SJSA1 (cell line): ENCODE data around the gene C9orf153. TPM values are rescaled to one million over a fixed set of nuclear protein-coding genes. Genes with fewer than 3 reads are reported as not detected.
"Not testable (repeated sequence)": the region's sequence is repeated elsewhere in the genome, so short reads cannot be mapped to it uniquely, and the experiment has no call there.

ENCODE experiments used
- DNase-seq, 2 experiments: peaks; one replicate each; pipeline ENCODE4 v3.0.0-alpha.2; 2015 to 2020; ENCODE audit warnings: low spot score in 2 of 2, low read depth in 1 of 2
- H3K27ac ChIP-seq: fragments of 250-450 bp; sonication (Bioruptor Pico); 2 replicates; pipeline ENCODE4 v1.5.1; 2020; ENCODE audit warnings: mild to moderate bottlenecking, moderate library complexity
- H3K27me3 ChIP-seq: fragments of 250-450 bp; sonication (Bioruptor Pico); replicated peaks from 2 replicates; pipeline ENCODE4 v1.5.1; 2020; ENCODE audit warnings: mild to moderate bottlenecking, moderate library complexity
- H3K36me3 ChIP-seq: fragments of 250-450 bp; sonication (Bioruptor Pico); 2 replicates; pipeline ENCODE4 v1.5.1; 2020; ENCODE audit warnings: mild to moderate bottlenecking
- H3K4me1 ChIP-seq: fragments of 250-450 bp; sonication (Bioruptor Pico); replicated peaks from 2 replicates; pipeline ENCODE4 v1.6.1; 2021; ENCODE audit warnings: mild to moderate bottlenecking
- H3K4me3 ChIP-seq: fragments of 250-450 bp; sonication (Bioruptor Pico); 2 replicates; pipeline ENCODE4 v1.5.1; 2020; ENCODE audit warnings: mild to moderate bottlenecking
- H3K9me3 ChIP-seq: fragments of 250-450 bp; sonication (Bioruptor Pico); replicated peaks from 2 replicates; pipeline ENCODE4 v1.5.1; 2020; ENCODE audit warnings: mild to moderate bottlenecking
- total RNA-seq: library from RNA; depleted of rRNA; stranded (reverse); fragments of >200 nt; shearing (Covaris generic); gene quantifications from 2 replicates; pipeline ENCODE4 v1.2.3, GENCODE V29; 2014

C9orf153 gene
- total RNA-seq, 1 experiment from 2014 or later = 0.39 TPM

DNA sequence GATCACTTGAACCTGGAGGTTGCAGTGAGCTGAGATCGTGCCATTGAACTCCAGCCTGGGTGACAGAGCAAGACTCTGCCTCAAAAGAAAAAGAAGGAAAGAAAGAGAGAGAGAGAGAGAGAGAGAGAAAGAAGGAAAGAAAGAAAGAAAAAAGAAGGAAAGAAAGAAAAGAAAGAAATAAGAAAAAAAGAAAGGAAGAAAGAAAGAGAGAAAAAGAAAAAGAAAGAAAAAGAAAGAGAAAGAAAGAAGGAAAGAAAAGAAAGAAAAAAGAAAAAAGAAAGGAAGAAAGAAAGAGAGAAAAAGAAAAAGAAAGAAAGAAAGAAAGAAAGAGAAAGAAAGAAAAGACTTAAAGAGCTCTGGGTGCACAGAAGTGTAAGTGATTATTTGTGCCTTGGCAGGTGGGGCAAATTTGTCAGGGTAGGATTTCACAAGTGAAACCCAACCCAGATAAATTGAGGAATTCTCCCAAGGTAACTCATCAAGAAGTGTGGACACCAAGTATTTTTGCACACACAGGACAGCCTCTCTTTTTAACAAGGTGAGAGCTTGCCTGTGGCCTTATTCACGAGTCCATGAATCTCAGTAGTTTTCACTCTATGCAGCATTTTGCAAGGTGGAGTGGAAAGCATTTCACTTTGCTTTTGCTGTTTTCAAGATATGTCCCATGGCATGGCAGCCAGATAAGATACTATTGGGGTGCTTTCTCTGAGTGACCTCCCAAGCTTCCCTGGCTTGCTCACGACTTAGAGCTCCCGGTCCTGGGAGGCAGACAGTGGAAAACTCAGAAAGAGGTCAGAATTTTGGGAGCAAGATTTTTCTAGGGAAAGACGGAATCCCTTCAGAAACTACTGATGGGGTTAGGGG, 57.8 kb downstream of the C9orf153 start:
- Histone ChIP-seq H3K36me3 (no peaks in the 10 kb centered on the region), H3K27ac (no peak overlapping the region), H3K9me3 (no peaks in the 10 kb centered on the region), H3K4me3 (no peak overlapping the region), H3K27me3 (no peaks in the 10 kb centered on the region), H3K4me1 (no peaks in the 10 kb centered on the region)
- no peak for DNase-seq

DNA sequence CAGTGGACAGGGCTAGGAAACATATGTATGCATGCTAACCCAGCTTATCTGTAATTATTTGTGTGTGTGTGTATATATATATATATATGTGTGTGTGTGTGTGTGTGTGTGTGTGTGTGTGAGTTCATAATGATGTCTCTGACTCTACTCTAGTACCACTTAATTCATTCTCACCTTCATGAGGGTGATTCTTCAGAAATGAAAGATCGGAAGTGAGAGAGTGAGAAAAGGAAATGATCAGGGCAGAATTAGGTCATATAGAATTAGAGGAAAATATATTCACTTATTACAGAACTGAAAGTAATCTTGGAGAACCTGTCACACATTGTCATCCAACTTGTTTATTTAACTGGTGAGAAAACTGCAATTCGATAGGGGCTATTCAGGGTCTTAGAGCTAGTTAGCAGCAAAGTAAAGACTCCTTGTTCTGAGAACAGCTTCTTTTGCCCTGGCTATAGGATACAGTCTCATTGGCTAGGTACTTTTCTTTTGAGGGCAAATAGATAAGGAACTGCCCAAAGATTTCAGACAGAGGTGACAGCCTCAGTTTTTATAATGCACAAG, 58.8 kb downstream of the C9orf153 start:
- Histone ChIP-seq H3K4me1 (no peaks in the 10 kb centered on the region), H3K36me3 (no peaks in the 10 kb centered on the region), H3K27ac (no peak overlapping the region), H3K9me3 (no peaks in the 10 kb centered on the region), H3K27me3 (no peaks in the 10 kb centered on the region), H3K4me3 (no peak overlapping the region)
- DNase-seq = no peak

- Histone ChIP-seq H3K4me1 (no peaks in the 10 kb centered on the region), H3K36me3 (no peaks in the 10 kb centered on the region), H3K27me3 (no peaks in the 10 kb centered on the region), H3K27ac (no peak overlapping the region), H3K4me3 (no peak overlapping the region), H3K9me3 (no peaks in the 10 kb centered on the region)
- no peak for DNase-seq
These were observed 66.4 kb downstream of the C9orf153 start for GRCh38 chr9:86193088-86193487.

DNA sequence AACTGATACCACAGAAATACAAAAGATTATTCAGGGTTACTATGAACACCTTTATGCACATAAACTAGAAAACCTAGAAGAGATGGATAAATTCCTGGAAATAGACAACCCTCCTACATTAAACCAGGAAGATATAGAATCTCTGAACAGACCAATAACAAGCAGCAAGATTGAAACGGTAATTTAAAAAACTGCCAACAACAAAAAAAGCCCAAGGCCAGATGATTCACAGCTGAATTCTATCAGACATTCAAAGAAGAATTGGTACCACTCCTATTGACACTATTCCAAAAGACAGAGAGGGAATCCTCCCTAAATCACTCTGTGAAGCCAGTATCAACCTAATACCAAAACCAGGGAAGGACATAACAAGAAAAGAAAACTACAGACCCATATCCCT, 68.8 kb downstream of the C9orf153 start:
- H3K4me3 ChIP-seq = not testable (repeated sequence)

DNA sequence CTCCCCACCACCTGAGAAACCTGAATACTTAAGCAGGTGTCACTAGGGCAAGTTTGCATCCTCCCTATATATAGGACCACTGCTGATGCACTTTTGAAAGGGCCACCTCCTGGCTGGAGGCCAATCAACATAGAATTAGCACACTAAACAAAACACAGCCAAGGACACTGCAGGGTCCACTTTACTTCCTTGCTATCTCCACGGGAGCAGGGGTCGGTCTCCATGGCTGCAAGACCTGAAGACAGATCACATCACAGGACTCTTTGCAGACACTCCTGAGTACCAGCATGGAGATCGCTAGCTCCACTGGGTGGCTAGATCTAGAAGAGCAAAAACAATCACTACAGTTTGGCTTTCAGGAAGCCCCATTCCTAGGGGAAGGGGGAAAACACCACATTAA, 72.3 kb downstream of the C9orf153 start:
- no peaks in the 10 kb centered on the region for H3K36me3 ChIP-seq
- H3K4me3 ChIP-seq = no peak overlapping the region
- no peaks in the 10 kb centered on the region for H3K9me3 ChIP-seq
- no peak overlapping the region for H3K27ac ChIP-seq
- no peaks in the 10 kb centered on the region for H3K4me1 ChIP-seq
- no peak for DNase-seq
- no peaks in the 10 kb centered on the region for H3K27me3 ChIP-seq

More for the DNA sequence above, 68.8 kb downstream of the C9orf153 start:
- H3K36me3 ChIP-seq, H3K27ac ChIP-seq, H3K9me3 ChIP-seq, DNase-seq, H3K4me1 ChIP-seq, H3K27me3 ChIP-seq: not testable (repeated sequence)

DNA sequence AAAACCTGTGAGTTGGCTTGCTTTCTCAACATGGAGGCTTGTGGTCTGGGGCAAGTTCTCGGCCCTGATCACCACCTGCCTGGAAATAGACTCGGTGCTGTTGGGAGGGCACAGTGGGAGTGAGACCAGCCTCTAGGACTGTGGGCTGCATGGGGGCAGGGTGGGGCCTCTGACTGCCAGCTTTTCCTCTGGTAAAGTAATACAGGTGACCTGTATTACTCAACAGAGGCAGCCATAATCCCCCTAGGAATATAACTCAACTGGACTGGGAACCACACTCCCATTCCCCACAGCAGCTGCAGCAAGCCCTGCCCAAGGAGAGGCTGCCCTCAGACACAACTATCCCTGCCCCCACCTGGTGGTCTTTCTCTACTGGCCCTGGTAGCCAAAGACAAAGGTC, 72.8 kb downstream of the C9orf153 start:
- no peaks in the 10 kb centered on the region for H3K27me3 ChIP-seq
- no peak overlapping the region for H3K27ac ChIP-seq
- H3K36me3 ChIP-seq = no peaks in the 10 kb centered on the region
- H3K9me3 ChIP-seq = no peaks in the 10 kb centered on the region
- DNase-seq = no peak
- no peak overlapping the region for H3K4me3 ChIP-seq
- H3K4me1 ChIP-seq = no peaks in the 10 kb centered on the region

- Histone ChIP-seq H3K27me3 (no peaks in the 10 kb centered on the region), H3K4me3 (no peak overlapping the region), H3K9me3 (no peaks in the 10 kb centered on the region), H3K36me3 (no peaks in the 10 kb centered on the region), H3K4me1 (no peaks in the 10 kb centered on the region), H3K27ac (no peak overlapping the region)
- peak in 1 of 2 experiments; percentile 1 for DNase-seq
These were observed 73.6 kb downstream of the C9orf153 start for GRCh38 chr9:86185872-86186271.

- Histone ChIP-seq H3K4me1 (no peaks in the 10 kb centered on the region), H3K27ac (no peak overlapping the region), H3K4me3 (no peak overlapping the region), H3K9me3 (no peaks in the 10 kb centered on the region), H3K27me3 (no peaks in the 10 kb centered on the region), H3K36me3 (no peaks in the 10 kb centered on the region)
- no peak for DNase-seq
These were observed 75.3 kb downstream of the C9orf153 start for GRCh38 chr9:86184138-86184524.

GRCh38 chr9:86183229-86184137, 76.0 kb downstream of the C9orf153 start:
- no peak for DNase-seq
- Histone ChIP-seq H3K27me3 (no peaks in the 10 kb centered on the region), H3K4me1 (no peaks in the 10 kb centered on the region)

GRCh38 chr9:86181379-86182315, 77.8 kb downstream of the C9orf153 start:
- no peaks in the 10 kb centered on the region for H3K27me3 ChIP-seq
- DNase-seq = no peak
- no peaks in the 10 kb centered on the region for H3K9me3 ChIP-seq
- no peak overlapping the region for H3K27ac ChIP-seq
- no peaks in the 10 kb centered on the region for H3K36me3 ChIP-seq
- no peak overlapping the region for H3K4me3 ChIP-seq
- no peaks in the 10 kb centered on the region for H3K4me1 ChIP-seq

More at GRCh38 chr9:86183229-86184137, 76.0 kb downstream of the C9orf153 start:
- no peak overlapping the region for H3K27ac ChIP-seq
- no peaks in the 10 kb centered on the region for H3K9me3 ChIP-seq
- H3K4me3 ChIP-seq = no peak overlapping the region
- H3K36me3 ChIP-seq = no peaks in the 10 kb centered on the region

- DNase-seq = no peak
- no peaks in the 10 kb centered on the region for H3K9me3 ChIP-seq
- no peaks in the 10 kb centered on the region for H3K36me3 ChIP-seq
- H3K4me3 ChIP-seq = no peak overlapping the region
- no peaks in the 10 kb centered on the region for H3K4me1 ChIP-seq
- no peaks in the 10 kb centered on the region for H3K27me3 ChIP-seq
- no peak overlapping the region for H3K27ac ChIP-seq
These were observed 81.0 kb downstream of the C9orf153 start for GRCh38 chr9:86178503-86178902.

- Histone ChIP-seq H3K27ac (no peak overlapping the region), H3K36me3 (no peaks in the 10 kb centered on the region), H3K27me3 (no peaks in the 10 kb centered on the region), H3K9me3 (no peaks in the 10 kb centered on the region), H3K4me3 (no peak overlapping the region), H3K4me1 (no peaks in the 10 kb centered on the region)
- no peak for DNase-seq
These were observed 81.5 kb downstream of the C9orf153 start for GRCh38 chr9:86177995-86178394.

GRCh38 chr9:86176468-86176867, 83.0 kb downstream of the C9orf153 start:
- H3K4me1 ChIP-seq = no peaks in the 10 kb centered on the region
- H3K36me3 ChIP-seq = no peaks in the 10 kb centered on the region
- H3K9me3 ChIP-seq = no peaks in the 10 kb centered on the region
- H3K27me3 ChIP-seq = no peaks in the 10 kb centered on the region
- no peak for DNase-seq
- H3K4me3 ChIP-seq = no peak overlapping the region
- H3K27ac ChIP-seq = no peak overlapping the region
